ENCODE results near the gene ZNF385C.

ZNF385C gene

GRCh38 chr17:42039794-42040763 lies 58.2 kb downstream of the ZNF385C start:
- TF ChIP-seq, protein P1, sequence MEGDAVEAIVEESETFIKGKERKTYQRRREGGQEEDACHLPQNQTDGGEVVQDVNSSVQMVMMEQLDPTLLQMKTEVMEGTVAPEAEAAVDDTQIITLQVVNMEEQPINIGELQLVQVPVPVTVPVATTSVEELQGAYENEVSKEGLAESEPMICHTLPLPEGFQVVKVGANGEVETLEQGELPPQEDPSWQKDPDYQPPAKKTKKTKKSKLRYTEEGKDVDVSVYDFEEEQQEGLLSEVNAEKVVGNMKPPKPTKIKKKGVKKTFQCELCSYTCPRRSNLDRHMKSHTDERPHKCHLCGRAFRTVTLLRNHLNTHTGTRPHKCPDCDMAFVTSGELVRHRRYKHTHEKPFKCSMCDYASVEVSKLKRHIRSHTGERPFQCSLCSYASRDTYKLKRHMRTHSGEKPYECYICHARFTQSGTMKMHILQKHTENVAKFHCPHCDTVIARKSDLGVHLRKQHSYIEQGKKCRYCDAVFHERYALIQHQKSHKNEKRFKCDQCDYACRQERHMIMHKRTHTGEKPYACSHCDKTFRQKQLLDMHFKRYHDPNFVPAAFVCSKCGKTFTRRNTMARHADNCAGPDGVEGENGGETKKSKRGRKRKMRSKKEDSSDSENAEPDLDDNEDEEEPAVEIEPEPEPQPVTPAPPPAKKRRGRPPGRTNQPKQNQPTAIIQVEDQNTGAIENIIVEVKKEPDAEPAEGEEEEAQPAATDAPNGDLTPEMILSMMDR (conservative IDR thresholded peaks at IDR 0.05; ENCODE audit: low read depth), result no peak
- ChIA-PET CTCF (interaction anchor here (0.6 to 1.3 kb wide), 3 partner anchors 15 to 77 kb away, joined by 3 read pairs; partner anchors contain the start of gene ZNF385C), POLR2A (ENCODE audit: low non-redundant PET) (no interaction called here)
- no peak overlapping the region for H3K27ac ChIP-seq
- no peak for DNase-seq (ENCODE audit: low spot score)

DNA sequence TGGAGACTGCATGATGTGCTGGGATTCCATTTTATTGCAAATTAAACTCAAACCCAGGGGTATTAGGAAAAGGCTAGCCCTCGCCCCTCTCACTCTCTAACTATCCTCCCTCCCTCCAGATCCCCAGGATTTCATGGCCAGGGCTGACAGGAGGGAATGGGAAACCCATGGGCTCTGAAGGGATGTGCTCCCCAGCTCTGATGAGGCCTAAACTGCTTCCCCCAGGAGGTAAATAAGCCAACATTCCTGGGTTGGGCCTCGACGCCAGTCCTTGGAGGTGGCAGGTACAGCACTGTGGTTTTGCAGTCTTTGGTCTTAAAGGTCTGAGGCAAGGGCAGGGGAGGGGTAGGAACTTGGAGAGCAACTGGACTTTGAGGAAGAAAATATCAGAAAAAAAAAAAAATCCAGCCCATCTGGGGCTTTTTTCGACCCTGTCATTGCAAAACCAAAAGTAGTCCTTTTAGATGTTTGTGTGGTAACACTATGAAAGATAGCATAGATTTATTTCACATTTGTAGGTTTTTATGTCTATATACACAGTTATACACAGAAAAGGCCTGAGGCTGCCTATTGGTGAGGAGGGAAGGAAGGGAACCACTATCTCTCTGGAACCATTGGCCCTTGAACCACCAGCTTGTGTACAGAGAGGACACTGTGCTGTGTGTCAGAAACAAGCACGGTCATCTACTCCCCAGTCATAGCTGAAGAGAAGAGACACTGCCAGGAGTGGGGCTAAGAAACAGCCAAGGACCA lies 59.9 kb downstream of the ZNF385C start:
- ChIA-PET POLR2A (ENCODE audit: low non-redundant PET) (no interaction called here), CTCF (no interaction called here)
- TF ChIP-seq, protein P1 (conservative IDR thresholded peaks at IDR 0.05; ENCODE audit: low read depth), result no peak
- no peak for DNase-seq (ENCODE audit: low spot score)
- H3K27ac ChIP-seq, result peak overlapping the region; percentile 0; the same call in 1 of the 2 replicates

GRCh38 chr17:42034059-42034458 lies 64.2 kb downstream of the ZNF385C start:
- no peak overlapping the region for H3K27ac ChIP-seq
- POLR2A ChIA-PET (ENCODE audit: low non-redundant PET), result no interaction called here
- CTCF ChIA-PET, result interaction anchor here (0.9 to 1.0 kb wide), 2 partner anchors 68 to 84 kb away, joined by 3 read pairs; no protein-coding TSS in a partner anchor
- TF ChIP-seq, protein P1 (conservative IDR thresholded peaks at IDR 0.05; ENCODE audit: low read depth), result no peak
- DNase-seq (ENCODE audit: low spot score), result no peak

DNA sequence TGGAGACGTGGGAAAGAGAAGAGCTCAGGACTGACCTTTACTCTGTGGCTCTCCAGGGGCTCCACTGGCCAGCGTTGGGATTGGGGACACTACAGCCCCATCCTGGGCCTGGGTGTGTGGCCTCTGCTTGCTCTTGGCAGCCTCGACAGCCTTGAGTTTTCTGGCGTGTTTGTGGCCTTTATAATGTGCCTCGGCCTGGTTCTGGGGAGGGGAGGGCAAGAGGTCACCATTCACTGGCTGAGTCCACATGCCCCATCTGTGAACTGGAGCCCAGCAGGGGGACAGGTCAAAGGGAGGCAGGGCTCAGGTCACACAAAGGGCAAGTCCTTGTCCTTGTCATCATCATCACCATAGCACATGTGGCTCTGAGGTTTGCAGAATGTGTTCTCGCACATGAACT lies 66.7 kb downstream of the ZNF385C start:
- ChIA-PET CTCF (no interaction called here), POLR2A (ENCODE audit: low non-redundant PET) (no interaction called here)
- TF ChIP-seq, protein P1 (conservative IDR thresholded peaks at IDR 0.05; ENCODE audit: low read depth), result no peak
- H3K27ac ChIP-seq, result no peak overlapping the region
- DNase-seq (ENCODE audit: low spot score), result no peak

DNA sequence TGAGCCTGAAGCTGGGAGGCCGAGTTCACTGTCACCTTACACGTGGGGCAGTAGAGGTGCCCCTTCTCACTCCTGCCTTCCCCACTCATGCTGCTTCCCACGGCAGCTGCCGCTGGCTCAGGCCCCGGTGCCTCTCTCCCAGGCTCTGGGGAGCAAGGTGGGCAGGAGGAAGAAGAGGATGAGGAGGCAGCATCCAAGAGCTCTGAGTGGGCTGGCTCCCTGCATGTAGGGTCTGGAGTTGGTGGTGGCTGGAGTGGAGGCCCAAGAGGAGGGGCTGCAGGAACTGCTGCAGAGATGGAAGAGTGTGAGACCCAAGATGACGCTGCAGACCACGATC lies 69.5 kb downstream of the ZNF385C start:
- POLR2A ChIA-PET (ENCODE audit: low non-redundant PET), result no interaction called here
- no peak overlapping the region for H3K27ac ChIP-seq
- CTCF ChIA-PET, result interaction anchor here (0.6 kb wide), 1 partner anchor 15 kb away, joined by 3 read pairs; no protein-coding TSS in a partner anchor
- TF ChIP-seq, protein P1 (conservative IDR thresholded peaks at IDR 0.05; ENCODE audit: low read depth), result no peak
- DNase-seq (ENCODE audit: low spot score), result no peak

DNA sequence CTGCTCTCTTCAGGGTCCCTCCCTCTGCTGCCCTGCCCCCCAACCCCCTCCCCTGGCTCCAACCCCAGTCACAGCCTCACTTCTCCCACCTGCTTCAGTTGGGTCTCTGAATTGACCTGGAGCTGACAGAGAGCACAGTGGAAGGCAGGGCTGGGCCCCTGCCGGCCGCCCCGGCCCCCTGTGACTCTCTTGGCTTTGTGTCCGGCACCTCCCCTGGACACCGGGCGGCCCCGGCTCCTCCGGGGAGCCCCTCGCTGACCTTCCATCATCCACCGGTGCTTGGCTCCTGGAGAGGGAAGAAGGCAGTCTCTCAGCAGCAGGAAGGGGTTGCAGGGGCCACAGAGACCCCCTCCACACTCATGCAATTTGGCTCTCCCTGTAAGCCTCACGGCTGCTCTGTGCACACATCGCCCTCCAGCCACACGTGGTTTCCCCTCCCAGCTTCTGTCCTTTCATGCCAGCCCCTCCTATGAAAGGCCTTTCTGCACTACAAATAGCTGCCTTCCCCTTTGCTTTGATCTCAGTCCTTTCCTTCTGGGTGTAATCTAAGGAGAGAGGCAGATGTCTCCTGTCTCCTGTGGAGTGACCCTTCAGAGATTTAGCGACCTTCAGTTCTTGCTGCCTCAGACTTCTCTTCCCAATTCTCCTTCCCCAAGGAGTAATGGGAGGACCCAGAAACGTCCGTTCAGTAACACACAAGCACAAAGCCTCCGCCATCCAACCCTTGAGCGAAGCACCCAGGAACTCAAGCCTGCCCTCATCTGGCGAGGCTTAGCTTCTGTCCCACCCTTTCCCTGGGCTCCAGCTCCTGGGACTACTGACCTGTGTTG lies 70.1 kb downstream of the ZNF385C start:
- ChIA-PET CTCF (interaction anchor here (0.6 kb wide), 2 partner anchors 8 to 16 kb away, joined by 3 to 7 read pairs; no protein-coding TSS in a partner anchor), POLR2A (ENCODE audit: low non-redundant PET) (no interaction called here)
- no peak overlapping the region for H3K27ac ChIP-seq
- TF ChIP-seq, protein P1 (conservative IDR thresholded peaks at IDR 0.05; ENCODE audit: low read depth), result no peak
- DNase-seq (ENCODE audit: low spot score), result no peak
